ENCODE data around the gene EPS8.

The EPS8 gene

GRCh38 chr12:15672671-15673270, 116.4 kb downstream of the EPS8 start:
- no peak for TF ChIP-seq EZH2phosphoT487 (IDR thresholded peaks at IDR 0.05; ENCODE audit: borderline replicate concordance)
- TF ChIP-seq CTCF (conservative IDR thresholded peaks at IDR 0.05; ENCODE audit: low read length): no peak
- H3K79me2 ChIP-seq (ENCODE audit: insufficient read depth, low read length): no peaks in the 10 kb centered on the region
- H3K4me2 ChIP-seq (ENCODE audit: low read depth, low read length, poor library complexity, severe bottlenecking): no peak overlapping the region
- H3K4me3 ChIP-seq (ENCODE audit: low read length, poor library complexity, severe bottlenecking): no peak overlapping the region
- H3F3A ChIP-seq (ENCODE audit: low read depth): no peaks in the 10 kb centered on the region
- H3K9ac ChIP-seq (ENCODE audit: low read depth, low read length, poor library complexity, severe bottlenecking): no peak overlapping the region
- no peaks in the 10 kb centered on the region for H3K9me3 ChIP-seq (ENCODE audit: insufficient read depth, low read depth, low read length)
- no peaks in the 10 kb centered on the region for H4K20me1 ChIP-seq (ENCODE audit: insufficient read depth, low read length, poor library complexity, severe bottlenecking)
- H3K36me3 ChIP-seq (ENCODE audit: insufficient read depth, low read length): no peaks in the 10 kb centered on the region
- no peaks in the 10 kb centered on the region for H3K4me1 ChIP-seq (ENCODE audit: insufficient read depth, low read length, poor library complexity, severe bottlenecking)
- no peak overlapping the region for H2AFZ ChIP-seq (ENCODE audit: low read length)
- H3K9me2 ChIP-seq (replicated peaks; ENCODE audit: low read depth, low read length): no peaks in the 10 kb centered on the region
- H3K27me3 ChIP-seq (ENCODE audit: insufficient read depth, low read length, poor library complexity, severe bottlenecking): no peaks in the 10 kb centered on the region

- Histone ChIP-seq H3K9me3 (ENCODE audit: insufficient read depth, low read depth, low read length) (no peaks in the 10 kb centered on the region), H3K4me2 (ENCODE audit: low read depth, low read length, poor library complexity, severe bottlenecking) (no peak overlapping the region), H3K4me1 (ENCODE audit: insufficient read depth, low read length, poor library complexity, severe bottlenecking) (no peaks in the 10 kb centered on the region), H3K27me3 (ENCODE audit: insufficient read depth, low read length, poor library complexity, severe bottlenecking) (no peaks in the 10 kb centered on the region), H2AFZ (ENCODE audit: low read length) (no peak overlapping the region), H3K79me2 (ENCODE audit: insufficient read depth, low read length) (no peaks in the 10 kb centered on the region), H4K20me1 (ENCODE audit: insufficient read depth, low read length, poor library complexity, severe bottlenecking) (no peaks in the 10 kb centered on the region), H3K36me3 (ENCODE audit: insufficient read depth, low read length) (no peaks in the 10 kb centered on the region), H3K9ac (ENCODE audit: low read depth, low read length, poor library complexity, severe bottlenecking) (no peak overlapping the region), H3K4me3 (ENCODE audit: low read length, poor library complexity, severe bottlenecking) (no peak overlapping the region), H3K9me2 (replicated peaks; ENCODE audit: low read depth, low read length) (no peaks in the 10 kb centered on the region), H3F3A (ENCODE audit: low read depth) (no peaks in the 10 kb centered on the region)
- TF ChIP-seq CTCF (conservative IDR thresholded peaks at IDR 0.05; ENCODE audit: low read length) (no peak), EZH2phosphoT487 (IDR thresholded peaks at IDR 0.05; ENCODE audit: borderline replicate concordance) (no peak)
Observed at GRCh38 chr12:15670756-15671155, 118.4 kb downstream of the EPS8 start.

GRCh38 chr12:15669256-15669948, 119.8 kb downstream of the EPS8 start:
- Histone ChIP-seq H3K9ac (ENCODE audit: low read depth, low read length, poor library complexity, severe bottlenecking) (no peak overlapping the region), H3K4me1 (ENCODE audit: insufficient read depth, low read length, poor library complexity, severe bottlenecking) (no peaks in the 10 kb centered on the region), H3K9me3 (ENCODE audit: insufficient read depth, low read depth, low read length) (no peaks in the 10 kb centered on the region), H3K4me2 (ENCODE audit: low read depth, low read length, poor library complexity, severe bottlenecking) (no peak overlapping the region), H3K9me2 (replicated peaks; ENCODE audit: low read depth, low read length) (no peaks in the 10 kb centered on the region), H3F3A (ENCODE audit: low read depth) (no peaks in the 10 kb centered on the region), H4K20me1 (ENCODE audit: insufficient read depth, low read length, poor library complexity, severe bottlenecking) (no peaks in the 10 kb centered on the region), H3K36me3 (ENCODE audit: insufficient read depth, low read length) (no peaks in the 10 kb centered on the region), H3K79me2 (ENCODE audit: insufficient read depth, low read length) (no peaks in the 10 kb centered on the region), H2AFZ (ENCODE audit: low read length) (no peak overlapping the region), H3K27me3 (ENCODE audit: insufficient read depth, low read length, poor library complexity, severe bottlenecking) (no peaks in the 10 kb centered on the region), H3K4me3 (ENCODE audit: low read length, poor library complexity, severe bottlenecking) (no peak overlapping the region)
- no peak for TF ChIP-seq CTCF (conservative IDR thresholded peaks at IDR 0.05; ENCODE audit: low read length)
- TF ChIP-seq EZH2phosphoT487 (IDR thresholded peaks at IDR 0.05; ENCODE audit: borderline replicate concordance): no peak
